Stimulated activated CD8-positive, alpha-beta memory T cell treated with anti-CD3 and anti-CD28 coated beads, Interleukin-7, amount 100 ng/mL, for 4 hours (primary cell): ENCODE results near the gene GPD2.
"Not testable (repeated sequence)": the region's sequence is repeated elsewhere in the genome, so short reads cannot be mapped to it uniquely, and the experiment has no call there.

ENCODE experiments used
- DNase-seq, 2 donors: peaks; one replicate each; pipeline ENCODE4 v3.0.0-alpha.2; 2020; ENCODE audit warnings: low read depth in 2 of 2

Gene GPD2

GRCh38 chr2:156589381-156590079 lies 153.4 kb downstream of the GPD2 start:
- DNase-seq: no peak

- no peak for DNase-seq
Observed at GRCh38 chr2:156590085-156590739, 154.0 kb downstream of the GPD2 start.

GRCh38 chr2:156592809-156593593 lies 156.8 kb downstream of the GPD2 start:
- DNase-seq: no peak

GRCh38 chr2:156593594-156593921 lies 157.4 kb downstream of the GPD2 start:
- DNase-seq: no peak

- DNase-seq: no peak
Observed at GRCh38 chr2:156598563-156598962, 162.4 kb downstream of the GPD2 start.

GRCh38 chr2:156600196-156600595 lies 164.0 kb downstream of the GPD2 start:
- DNase-seq: no peak

GRCh38 chr2:156601855-156602551 lies 165.8 kb downstream of the GPD2 start:
- no peak for DNase-seq

GRCh38 chr2:156602552-156602933 lies 166.4 kb downstream of the GPD2 start:
- no peak for DNase-seq

GRCh38 chr2:156615836-156616322 lies 179.7 kb downstream of the GPD2 start:
- DNase-seq: no peak

GRCh38 chr2:156618071-156618470 lies 181.9 kb downstream of the GPD2 start:
- not testable (repeated sequence) for DNase-seq

- DNase-seq: no peak
Observed at GRCh38 chr2:156619021-156619539, 182.9 kb downstream of the GPD2 start.

GRCh38 chr2:156622491-156622890 lies 186.3 kb downstream of the GPD2 start:
- no peak for DNase-seq

- no peak for DNase-seq
Observed at GRCh38 chr2:156625360-156626170, 189.4 kb downstream of the GPD2 start.

- no peak for DNase-seq
Observed at GRCh38 chr2:156626931-156627330, 190.8 kb downstream of the GPD2 start.

GRCh38 chr2:156630579-156631337 lies 194.6 kb downstream of the GPD2 start:
- no peak for DNase-seq

- no peak for DNase-seq
Observed at GRCh38 chr2:156635646-156636045, 199.5 kb downstream of the GPD2 start.
